Liver (tissue), 9 donors: Measurements from ENCODE around the gene ELN. TPM values are rescaled to one million over a fixed set of nuclear protein-coding genes. Genes with fewer than 3 reads are reported as not detected.

Experiments used
- DNase-seq: peaks from one replicate; pipeline ENCODE4 v3.0.0-alpha.2; 2017; ENCODE audit warnings: low spot score
- H3K27ac ChIP-seq, 2 donors: one replicate each; pipeline ENCODE4 v1.7.0; 2013; ENCODE audit warnings: inconsistent platforms in 2 of 2, low read length in 2 of 2, control low read depth in 1 of 2, low read depth in 1 of 2, mild to moderate bottlenecking in 1 of 2
- H3K27me3 ChIP-seq, 4 donors: one replicate each; pipeline versions ENCODE4 v1.6.1 to v1.7.0; 2013; ENCODE audit warnings: low read length in 3 of 4, inconsistent platforms in 1 of 4, mild to moderate bottlenecking in 1 of 4, moderate library complexity in 1 of 4; ENCODE audit not compliant: control insufficient read depth in 4 of 4, insufficient read depth in 4 of 4
- H3K36me3 ChIP-seq, 4 donors: one replicate each; pipeline versions ENCODE4 v1.6.1 to v1.7.0; 2013; ENCODE audit warnings: low read length in 3 of 4, mild to moderate bottlenecking in 3 of 4, low read depth in 1 of 4, moderate library complexity in 1 of 4; ENCODE audit not compliant: control insufficient read depth in 4 of 4, insufficient read depth in 3 of 4
- H3K4me1 ChIP-seq, 4 donors: one replicate each; pipeline versions ENCODE4 v1.6.1 to v1.7.0; 2013; ENCODE audit warnings: low read length in 3 of 4, mild to moderate bottlenecking in 3 of 4, moderate library complexity in 1 of 4; ENCODE audit not compliant: control insufficient read depth in 4 of 4, insufficient read depth in 4 of 4
- H3K4me3 ChIP-seq, 3 donors: one replicate each; pipeline versions ENCODE4 v1.6.1 to v1.7.0; 2013; ENCODE audit warnings: low read length in 3 of 3, control low read depth in 1 of 3, low read depth in 1 of 3, mild to moderate bottlenecking in 1 of 3
- H3K9ac ChIP-seq, 2 donors: one replicate each; pipeline ENCODE4 v1.7.0; 2013; ENCODE audit warnings: low read length in 2 of 2, mild to moderate bottlenecking in 2 of 2, moderate library complexity in 2 of 2, control low read depth in 1 of 2, low read depth in 1 of 2
- H3K9me3 ChIP-seq, 4 donors: one replicate each; pipeline versions ENCODE4 v1.6.1 to v1.7.0; 2013; ENCODE audit warnings: low read length in 3 of 4; ENCODE audit not compliant: control insufficient read depth in 4 of 4
- ATF3 ChIP-seq: IDR thresholded peaks from 2 replicates; pipeline ENCODE4 v1.6.1; 2016; ENCODE audit warnings: antibody characterized with exemption
- EGR1 ChIP-seq, 2 donors: IDR thresholded peaks; 2 replicates each; pipeline ENCODE4 v1.6.1; 2016 to 2018; ENCODE audit warnings: antibody characterized with exemption in 2 of 2, low read depth in 2 of 2
- FOXA1 ChIP-seq: IDR thresholded peaks from 2 replicates; pipeline ENCODE4 v1.6.1; 2016; ENCODE audit warnings: antibody characterized with exemption
- FOXA2 ChIP-seq: IDR thresholded peaks from 2 replicates; pipeline ENCODE4 v1.6.1; 2016; ENCODE audit warnings: antibody characterized with exemption
- GABPA ChIP-seq, 2 donors: IDR thresholded peaks in 1 of 2; conservative IDR thresholded peaks in 1 of 2; 2 replicates each; pipeline ENCODE4 v1.6.1; 2016; ENCODE audit warnings: antibody characterized with exemption in 2 of 2, mild to moderate bottlenecking in 1 of 2, moderate library complexity in 1 of 2
- JUND ChIP-seq, 2 donors: IDR thresholded peaks; 2 replicates each; pipeline ENCODE4 v1.6.1; 2016; ENCODE audit warnings: antibody characterized with exemption in 2 of 2
- NR2F2 ChIP-seq: IDR thresholded peaks from 2 replicates; pipeline ENCODE4 v1.6.1; 2016; ENCODE audit warnings: antibody characterized with exemption
- RAD21 ChIP-seq, 2 donors: IDR thresholded peaks; 2 replicates each; pipeline ENCODE4 v1.6.1; 2016; ENCODE audit warnings: antibody characterized with exemption in 2 of 2, mild to moderate bottlenecking in 2 of 2
- RXRA ChIP-seq, 2 donors: IDR thresholded peaks; 2 replicates each; pipeline ENCODE4 v1.6.1; 2017 to 2018; ENCODE audit warnings: antibody characterized with exemption in 2 of 2, mild to moderate bottlenecking in 1 of 2
- SP1 ChIP-seq: IDR thresholded peaks from 2 replicates; pipeline ENCODE4 v1.6.1; 2018; ENCODE audit warnings: antibody characterized with exemption, mild to moderate bottlenecking
- TAF1 ChIP-seq: conservative IDR thresholded peaks from 2 replicates; pipeline ENCODE4 v1.6.1; 2016; ENCODE audit warnings: antibody characterized with exemption, mild to moderate bottlenecking
- ZBTB33 ChIP-seq: IDR thresholded peaks from 2 replicates; pipeline ENCODE4 v1.6.1; 2016; ENCODE audit warnings: antibody characterized with exemption
- WGBS: extraction: QIAGEN DNeasy Blood & Tissue Kit; methylation state at CpG from one replicate; pipeline ENCODE4 v1.1.7; 2013; 5-methylcytosine and 5-hydroxymethylcytosine counted together
- polyA plus RNA-seq, 2 donors: library from polyadenylated mRNA; stranded (reverse) in 1 of 2; unstranded in 1 of 2; fragments of 200-250 nt in 1 of 2; fragments of >200 nt in 1 of 2; fragmentation: Nextera tagmentation in 1 of 2; extraction: Ambion mirVana in 1 of 2; gene quantifications; one replicate each; pipeline versions ENCODE4 v1.2.1 to v1.2.3, GENCODE V29; 2013 to 2015
- total RNA-seq, 2 donors: library from RNA; depleted of rRNA; stranded (reverse); fragments of >200 nt; gene quantifications; one replicate each; pipeline ENCODE4 v1.2.3, GENCODE V29; 2014
- TF ChIP-seq, protein P1 (sequence below): IDR thresholded peaks from 2 replicates; pipeline ENCODE4 v1.6.1; 2016; ENCODE audit warnings: antibody characterized with exemption, mild to moderate bottlenecking
- TF ChIP-seq, protein P2 (sequence below): fragments of 150-350 bp; IDR thresholded peaks from 2 replicates; pipeline ENCODE4 v1.5.1; 2017; ENCODE audit warnings: improper control_type of control experiment, low read depth, low read length; ENCODE audit not compliant: missing input control
- TF ChIP-seq, protein P3 (sequence below): IDR thresholded peaks from 2 replicates; pipeline ENCODE4 v1.6.1; 2016; ENCODE audit warnings: antibody characterized with exemption
- donor health status: healthy.
- donor health status: healthy.
- donor health status: healthy.
- donor health status: healthy.
- donor health status: healthy.

ELN gene
- total and polyA plus RNA-seq, 4 donors, result 2.7 to 16.3 (median 9.7) TPM

DNA sequence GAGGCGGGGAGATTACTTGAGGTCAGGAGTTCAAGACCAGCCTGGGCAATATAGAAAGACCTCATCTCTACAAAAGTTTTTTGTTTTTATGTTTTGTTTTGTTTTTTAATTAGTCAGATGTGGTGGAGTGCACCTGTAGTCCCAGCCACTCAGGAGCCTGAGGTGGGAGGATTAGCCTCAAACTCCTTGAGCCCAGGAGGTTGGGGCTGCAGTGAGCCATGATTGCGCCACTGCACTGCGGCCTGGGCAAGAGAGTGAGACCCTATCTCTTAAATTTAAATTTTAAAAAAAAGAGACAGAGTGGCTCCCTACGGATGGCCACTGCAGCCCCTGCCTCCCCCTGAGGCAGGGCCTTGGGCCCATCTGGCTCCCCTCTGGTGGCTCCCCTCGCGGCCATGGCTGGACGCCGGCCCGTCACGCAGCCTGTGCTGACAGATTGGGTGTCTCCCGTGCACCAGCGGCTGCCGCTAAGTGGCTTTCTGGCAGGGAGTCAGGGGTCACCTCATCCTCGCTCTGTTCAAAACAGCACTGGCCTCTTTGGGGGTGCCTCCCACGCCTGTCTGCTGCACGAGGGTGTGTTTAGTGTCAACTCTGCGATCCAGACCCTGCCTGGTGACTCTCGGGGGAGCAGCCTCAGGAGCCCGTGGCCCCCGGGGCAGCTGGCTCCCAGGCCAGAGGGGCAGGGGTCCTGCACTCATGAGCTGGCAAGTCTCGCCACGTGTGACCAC, 44.4 kb upstream of the ELN start:
- DNase-seq, result no peak
- Histone ChIP-seq H3K36me3 (no peaks in the 10 kb centered on the region), H3K9me3 (no peaks in the 10 kb centered on the region), H3K4me1 (peaks cover 0 to 7% (median 5%) of the 10 kb centered on the region in 4 donors), H3K27ac (no peak overlapping the region), H3K9ac (no peak overlapping the region), H3K27me3 (no peaks in the 10 kb centered on the region), H3K4me3 (no peak overlapping the region)
- TF ChIP-seq NR2F2 (no peak), RXRA (IDR thresholded peaks at IDR 0.05) (no peak), JUND (IDR thresholded peaks at IDR 0.05) (no peak), FOXA1 (no peak), TAF1 (no peak), SP1 (no peak), RAD21 (IDR thresholded peaks at IDR 0.05) (no peak), EGR1 (IDR thresholded peaks at IDR 0.05; ENCODE audit: low read depth in 2 of 2) (no peak), GABPA (IDR thresholded peaks at IDR 0.05 in 1 of 2, conservative IDR thresholded peaks at IDR 0.05 in 1 of 2) (no peak)
- TF ChIP-seq, protein P1, sequence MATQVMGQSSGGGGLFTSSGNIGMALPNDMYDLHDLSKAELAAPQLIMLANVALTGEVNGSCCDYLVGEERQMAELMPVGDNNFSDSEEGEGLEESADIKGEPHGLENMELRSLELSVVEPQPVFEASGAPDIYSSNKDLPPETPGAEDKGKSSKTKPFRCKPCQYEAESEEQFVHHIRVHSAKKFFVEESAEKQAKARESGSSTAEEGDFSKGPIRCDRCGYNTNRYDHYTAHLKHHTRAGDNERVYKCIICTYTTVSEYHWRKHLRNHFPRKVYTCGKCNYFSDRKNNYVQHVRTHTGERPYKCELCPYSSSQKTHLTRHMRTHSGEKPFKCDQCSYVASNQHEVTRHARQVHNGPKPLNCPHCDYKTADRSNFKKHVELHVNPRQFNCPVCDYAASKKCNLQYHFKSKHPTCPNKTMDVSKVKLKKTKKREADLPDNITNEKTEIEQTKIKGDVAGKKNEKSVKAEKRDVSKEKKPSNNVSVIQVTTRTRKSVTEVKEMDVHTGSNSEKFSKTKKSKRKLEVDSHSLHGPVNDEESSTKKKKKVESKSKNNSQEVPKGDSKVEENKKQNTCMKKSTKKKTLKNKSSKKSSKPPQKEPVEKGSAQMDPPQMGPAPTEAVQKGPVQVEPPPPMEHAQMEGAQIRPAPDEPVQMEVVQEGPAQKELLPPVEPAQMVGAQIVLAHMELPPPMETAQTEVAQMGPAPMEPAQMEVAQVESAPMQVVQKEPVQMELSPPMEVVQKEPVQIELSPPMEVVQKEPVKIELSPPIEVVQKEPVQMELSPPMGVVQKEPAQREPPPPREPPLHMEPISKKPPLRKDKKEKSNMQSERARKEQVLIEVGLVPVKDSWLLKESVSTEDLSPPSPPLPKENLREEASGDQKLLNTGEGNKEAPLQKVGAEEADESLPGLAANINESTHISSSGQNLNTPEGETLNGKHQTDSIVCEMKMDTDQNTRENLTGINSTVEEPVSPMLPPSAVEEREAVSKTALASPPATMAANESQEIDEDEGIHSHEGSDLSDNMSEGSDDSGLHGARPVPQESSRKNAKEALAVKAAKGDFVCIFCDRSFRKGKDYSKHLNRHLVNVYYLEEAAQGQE, result no peak
- TF ChIP-seq, protein P2, sequence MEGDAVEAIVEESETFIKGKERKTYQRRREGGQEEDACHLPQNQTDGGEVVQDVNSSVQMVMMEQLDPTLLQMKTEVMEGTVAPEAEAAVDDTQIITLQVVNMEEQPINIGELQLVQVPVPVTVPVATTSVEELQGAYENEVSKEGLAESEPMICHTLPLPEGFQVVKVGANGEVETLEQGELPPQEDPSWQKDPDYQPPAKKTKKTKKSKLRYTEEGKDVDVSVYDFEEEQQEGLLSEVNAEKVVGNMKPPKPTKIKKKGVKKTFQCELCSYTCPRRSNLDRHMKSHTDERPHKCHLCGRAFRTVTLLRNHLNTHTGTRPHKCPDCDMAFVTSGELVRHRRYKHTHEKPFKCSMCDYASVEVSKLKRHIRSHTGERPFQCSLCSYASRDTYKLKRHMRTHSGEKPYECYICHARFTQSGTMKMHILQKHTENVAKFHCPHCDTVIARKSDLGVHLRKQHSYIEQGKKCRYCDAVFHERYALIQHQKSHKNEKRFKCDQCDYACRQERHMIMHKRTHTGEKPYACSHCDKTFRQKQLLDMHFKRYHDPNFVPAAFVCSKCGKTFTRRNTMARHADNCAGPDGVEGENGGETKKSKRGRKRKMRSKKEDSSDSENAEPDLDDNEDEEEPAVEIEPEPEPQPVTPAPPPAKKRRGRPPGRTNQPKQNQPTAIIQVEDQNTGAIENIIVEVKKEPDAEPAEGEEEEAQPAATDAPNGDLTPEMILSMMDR, result no peak
- WGBS, result 90% methylated on average over 22 of the region's 22 CpGs

GRCh38 chr7:73984481-73985205, 43.3 kb upstream of the ELN start:
- Histone ChIP-seq H3K4me3 (no peak overlapping the region), H3K27me3 (no peaks in the 10 kb centered on the region), H3K9me3 (no peaks in the 10 kb centered on the region), H3K36me3 (no peaks in the 10 kb centered on the region), H3K9ac (no peak overlapping the region), H3K27ac (no peak overlapping the region), H3K4me1 (no peaks in the 10 kb centered on the region)
- no peak for DNase-seq
- WGBS, result 94% methylated on average over 19 of the region's 19 CpGs
- TF ChIP-seq RXRA (IDR thresholded peaks at IDR 0.05) (no peak), ZBTB33 (no peak), FOXA1 (no peak), FOXA2 (no peak), EGR1 (IDR thresholded peaks at IDR 0.05; ENCODE audit: low read depth in 2 of 2) (no peak), TAF1 (no peak), ATF3 (no peak)
- TF ChIP-seq, protein P3, sequence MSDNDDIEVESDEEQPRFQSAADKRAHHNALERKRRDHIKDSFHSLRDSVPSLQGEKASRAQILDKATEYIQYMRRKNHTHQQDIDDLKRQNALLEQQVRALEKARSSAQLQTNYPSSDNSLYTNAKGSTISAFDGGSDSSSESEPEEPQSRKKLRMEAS, result no peak
- TF ChIP-seq, protein P1, result no peak
- TF ChIP-seq, protein P2, result no peak
